GM21367 (cell line): ENCODE results near the gene LDLRAD4.
"Not testable (repeated sequence)": the region's sequence is repeated elsewhere in the genome, so short reads cannot be mapped to it uniquely, and the experiment has no call there.

ENCODE experiments used
- ATAC-seq: cut with Tn5 transposase; IDR thresholded peaks from one replicate; pipeline ENCODE4 v1.9.1; 2021; ENCODE audit not compliant: unreplicated experiment

Gene LDLRAD4

DNA sequence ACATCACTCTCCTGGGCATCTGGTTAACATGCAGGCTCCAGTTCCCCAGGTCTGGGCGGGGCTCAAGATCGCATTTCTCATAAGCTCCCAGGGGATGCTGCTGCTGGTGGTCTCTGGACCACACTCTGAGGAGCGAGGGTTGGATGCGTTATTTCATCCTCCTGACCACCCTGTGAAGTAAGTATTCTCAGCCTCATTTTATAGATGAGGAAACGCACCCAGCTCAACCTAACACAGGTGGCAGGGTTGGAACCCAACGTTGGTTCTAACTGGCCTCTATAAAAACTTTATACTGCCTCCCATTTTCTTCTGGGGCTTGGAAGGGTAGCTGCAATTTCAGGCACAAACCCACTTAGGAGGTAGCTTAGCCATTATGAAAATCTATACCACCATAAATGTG lies 387.3 kb downstream of the LDLRAD4 start:
- ATAC-seq, result no peak

DNA sequence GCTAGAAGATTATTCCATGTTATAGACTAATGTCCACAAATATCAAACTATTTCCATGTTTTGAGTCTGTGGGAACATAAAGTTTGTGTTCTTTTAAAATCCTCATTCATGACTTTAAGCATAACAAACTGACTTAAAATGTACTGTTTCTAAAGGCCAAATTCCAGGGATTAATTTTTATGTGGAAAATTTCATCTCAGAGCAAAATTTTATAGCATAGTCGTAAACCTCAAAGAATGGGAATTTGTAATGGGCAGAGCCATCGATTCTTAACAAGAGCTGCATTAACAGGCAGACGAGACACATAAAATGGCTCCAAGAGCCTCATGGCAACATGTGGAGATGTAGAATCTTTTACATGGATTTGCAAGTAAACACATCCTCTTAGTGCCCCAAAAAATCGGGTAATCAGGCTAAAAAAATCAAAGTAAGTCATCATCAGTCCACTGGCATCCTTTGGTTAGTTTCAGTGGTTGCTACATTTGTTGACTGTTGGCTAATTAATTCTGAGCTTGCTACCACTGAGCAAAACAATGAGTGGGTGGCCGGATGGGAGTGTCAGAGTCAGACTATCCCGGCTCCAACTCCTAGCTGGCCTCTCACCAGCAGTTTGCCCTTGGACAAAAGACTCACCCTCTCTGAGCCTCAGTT lies 388.2 kb downstream of the LDLRAD4 start:
- ATAC-seq, result no peak

DNA sequence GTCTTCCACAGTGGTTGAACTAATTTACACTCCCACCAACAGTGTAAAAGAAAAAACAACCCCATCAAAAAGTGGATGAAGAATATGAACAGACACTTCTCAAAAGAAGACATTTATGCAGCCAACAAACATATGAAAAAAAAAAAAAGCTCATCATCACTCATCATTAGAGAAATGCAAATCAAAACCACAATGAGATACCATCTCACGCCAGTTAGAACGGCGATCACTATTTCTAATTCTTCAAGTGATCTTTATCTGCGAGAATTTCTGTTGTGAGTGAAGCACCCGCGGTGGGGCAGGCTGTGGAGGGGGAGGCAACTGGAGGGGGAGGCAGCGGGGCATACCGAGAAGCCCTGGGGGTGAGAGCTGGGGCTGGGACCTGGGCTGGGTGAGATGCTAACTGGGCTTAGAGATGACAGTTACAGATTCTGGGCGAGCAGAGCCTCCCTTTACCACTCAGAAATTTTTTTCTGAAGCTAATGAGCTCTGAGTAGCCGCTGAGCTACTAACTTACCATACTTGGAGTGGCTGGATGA lies 389.5 kb downstream of the LDLRAD4 start:
- not testable (repeated sequence) for ATAC-seq

DNA sequence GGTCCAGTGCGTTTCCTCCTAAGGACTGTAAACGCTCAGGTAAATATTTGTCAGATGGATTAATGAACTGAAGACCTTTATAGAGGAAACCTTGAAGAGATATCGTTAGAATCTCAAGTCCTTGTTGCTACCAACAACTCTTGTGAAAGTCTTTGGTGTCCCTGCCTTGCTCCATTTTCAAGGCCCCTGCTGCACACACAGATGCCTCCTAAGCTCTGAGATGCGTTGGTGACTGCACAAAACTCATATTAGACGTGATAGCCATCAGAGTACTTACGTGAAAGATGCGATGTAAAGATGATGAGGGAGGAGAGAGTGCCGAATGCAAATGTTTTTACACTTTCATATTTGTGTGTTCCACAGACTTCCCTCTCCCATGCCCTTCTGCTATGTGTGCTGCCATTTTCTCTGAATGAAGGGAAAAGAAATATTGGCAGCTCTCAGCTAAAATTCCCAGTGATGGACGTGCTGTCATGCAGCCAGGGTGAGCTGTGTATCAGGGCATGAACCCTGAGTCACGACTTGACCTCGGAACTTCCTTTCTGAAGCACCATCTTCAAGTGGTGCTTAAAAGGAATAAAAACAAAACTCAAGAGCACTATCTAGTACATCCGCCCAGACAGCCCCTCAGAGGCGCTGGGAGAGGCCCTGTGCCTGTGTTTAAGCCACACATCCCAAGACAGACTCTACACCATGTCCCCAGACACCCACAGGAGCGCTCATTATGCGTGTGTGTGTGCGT lies 390.4 kb downstream of the LDLRAD4 start:
- no peak for ATAC-seq

DNA sequence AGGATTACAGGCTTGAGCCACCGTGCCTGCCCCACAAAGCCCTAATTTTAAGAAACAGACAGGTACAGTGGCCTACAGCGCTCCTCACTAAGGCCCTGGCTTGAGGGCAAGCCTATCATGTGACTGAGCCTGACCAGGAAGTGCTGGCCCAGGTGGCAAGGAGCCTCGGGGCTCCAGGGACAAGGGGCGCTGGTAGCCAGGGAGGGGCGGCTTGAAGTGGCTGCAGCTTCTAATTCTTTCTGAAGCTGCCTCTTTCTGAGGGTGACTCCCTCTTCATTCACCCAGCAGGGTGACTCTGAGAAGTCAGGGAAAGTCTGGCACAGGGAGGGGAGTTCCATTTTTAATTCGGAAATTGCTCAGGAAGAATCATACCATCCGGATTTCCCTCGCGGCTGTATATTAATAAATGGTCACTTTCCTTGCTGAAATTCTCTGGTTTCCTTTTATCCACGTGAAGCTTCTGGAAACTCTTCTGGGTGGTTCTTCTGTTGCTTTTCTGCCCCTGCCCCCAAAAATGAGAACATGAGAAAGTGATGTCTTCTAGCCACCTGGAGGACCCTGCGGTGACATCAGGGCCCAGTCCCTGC lies 392.1 kb downstream of the LDLRAD4 start:
- no peak for ATAC-seq

DNA sequence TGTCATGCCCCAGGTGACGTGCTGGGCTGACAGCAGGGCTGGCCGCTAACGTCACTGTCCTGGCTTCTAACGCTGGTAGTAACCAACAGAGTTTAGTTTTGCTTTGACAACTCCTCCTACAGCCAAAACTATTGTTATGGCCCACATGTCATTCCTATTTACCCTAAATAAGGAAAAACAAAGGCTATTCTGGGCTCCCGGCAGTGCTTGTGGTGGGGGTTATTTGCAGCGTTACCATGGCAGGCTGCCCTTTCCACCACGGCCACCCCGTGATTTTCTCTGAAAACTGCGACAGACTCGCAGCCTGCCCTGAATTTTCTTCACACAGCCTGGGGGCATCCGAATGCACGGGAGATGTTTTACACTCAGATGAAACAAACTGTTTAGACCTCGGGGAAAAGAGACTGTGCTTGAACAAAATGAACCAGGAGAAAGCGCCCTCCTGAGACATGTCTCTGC lies 392.6 kb downstream of the LDLRAD4 start:
- ATAC-seq, result peak; percentile 23

DNA sequence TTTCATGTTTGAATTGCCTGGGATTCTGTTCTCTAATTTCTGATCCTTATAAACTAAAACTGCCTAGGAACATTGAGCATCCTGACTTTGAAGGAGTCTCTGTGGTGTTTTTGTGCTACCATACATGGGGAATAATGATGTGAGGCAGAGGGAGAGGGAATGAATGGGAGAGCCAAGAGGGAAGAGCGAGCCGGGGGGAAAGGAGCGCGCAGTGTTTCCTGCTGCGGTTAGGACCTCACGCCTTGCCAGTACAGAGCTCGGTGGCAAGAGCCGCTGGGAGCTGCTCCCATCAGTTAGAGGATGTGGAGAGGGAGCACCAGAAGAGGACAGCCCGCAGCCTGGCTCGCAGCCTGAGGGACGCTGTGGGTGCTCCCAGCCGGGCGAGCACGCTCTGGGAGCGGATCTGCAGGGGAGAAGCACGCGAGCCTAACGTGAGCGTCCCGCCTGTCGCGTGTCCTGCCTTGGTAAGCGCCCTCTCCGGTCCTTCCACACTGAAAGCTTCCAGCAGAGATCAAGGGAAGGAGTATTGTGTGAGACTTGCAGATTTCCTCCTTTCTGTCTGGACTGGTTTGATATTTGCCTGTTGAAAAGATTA lies 393.1 kb downstream of the LDLRAD4 start:
- ATAC-seq, result peak; percentile 2

DNA sequence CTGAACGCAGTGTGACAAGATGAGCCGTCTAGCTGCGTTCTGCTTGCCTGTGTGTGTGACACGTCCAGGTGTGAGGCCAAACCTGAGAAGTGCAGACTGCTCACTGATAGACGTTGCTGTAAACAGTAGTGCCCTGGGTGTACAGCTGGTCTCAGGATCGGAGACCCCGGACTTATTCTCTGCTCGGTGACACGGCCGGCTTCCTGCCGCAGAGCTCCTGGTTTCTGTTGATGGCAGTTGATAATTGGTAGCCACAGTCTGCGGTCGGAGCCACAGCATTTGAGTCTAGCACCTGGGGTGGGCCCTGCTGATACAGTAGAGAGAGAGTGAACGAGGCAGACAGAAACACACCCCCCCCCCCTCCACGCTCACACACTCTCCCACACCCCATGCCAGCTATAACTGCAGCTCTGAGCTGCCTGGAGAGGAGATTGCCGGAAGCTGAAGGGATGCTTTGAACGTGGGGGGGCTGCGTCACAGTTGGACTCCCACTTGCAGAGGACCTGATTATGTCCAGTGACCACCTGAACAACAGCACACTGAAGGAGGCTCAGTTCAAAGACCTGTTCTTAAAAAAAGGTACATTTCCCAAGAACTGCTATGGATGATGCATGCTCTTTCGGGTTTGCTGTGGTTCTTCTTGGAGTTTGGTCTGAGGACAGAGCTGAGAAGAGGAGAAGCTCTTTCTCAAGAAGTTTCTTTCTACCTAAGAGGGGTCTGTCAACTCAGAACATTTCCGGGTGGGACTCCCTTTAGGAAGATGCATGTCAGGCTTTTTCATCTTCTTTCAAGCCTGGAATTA lies 393.8 kb downstream of the LDLRAD4 start:
- ATAC-seq, result peak; percentile 45

DNA sequence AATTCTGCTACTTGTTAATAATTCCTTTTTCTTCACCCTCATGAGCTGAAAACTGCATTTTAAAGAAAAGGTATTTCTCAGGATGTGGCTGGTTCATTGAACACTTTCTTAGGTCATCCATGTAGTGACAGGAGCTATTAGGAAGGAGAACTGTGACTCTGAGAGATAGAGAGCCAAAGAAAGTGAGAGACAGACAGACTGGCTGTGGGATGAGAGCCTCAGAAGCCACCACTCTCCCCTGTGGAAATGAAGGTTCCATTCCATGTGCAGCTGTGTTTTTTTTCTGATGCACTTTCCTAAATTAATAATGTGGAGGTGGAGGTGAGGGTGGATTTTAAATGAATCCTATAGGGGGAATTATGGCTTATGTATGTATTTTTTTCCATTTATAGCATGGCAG lies 394.5 kb downstream of the LDLRAD4 start:
- no peak for ATAC-seq

DNA sequence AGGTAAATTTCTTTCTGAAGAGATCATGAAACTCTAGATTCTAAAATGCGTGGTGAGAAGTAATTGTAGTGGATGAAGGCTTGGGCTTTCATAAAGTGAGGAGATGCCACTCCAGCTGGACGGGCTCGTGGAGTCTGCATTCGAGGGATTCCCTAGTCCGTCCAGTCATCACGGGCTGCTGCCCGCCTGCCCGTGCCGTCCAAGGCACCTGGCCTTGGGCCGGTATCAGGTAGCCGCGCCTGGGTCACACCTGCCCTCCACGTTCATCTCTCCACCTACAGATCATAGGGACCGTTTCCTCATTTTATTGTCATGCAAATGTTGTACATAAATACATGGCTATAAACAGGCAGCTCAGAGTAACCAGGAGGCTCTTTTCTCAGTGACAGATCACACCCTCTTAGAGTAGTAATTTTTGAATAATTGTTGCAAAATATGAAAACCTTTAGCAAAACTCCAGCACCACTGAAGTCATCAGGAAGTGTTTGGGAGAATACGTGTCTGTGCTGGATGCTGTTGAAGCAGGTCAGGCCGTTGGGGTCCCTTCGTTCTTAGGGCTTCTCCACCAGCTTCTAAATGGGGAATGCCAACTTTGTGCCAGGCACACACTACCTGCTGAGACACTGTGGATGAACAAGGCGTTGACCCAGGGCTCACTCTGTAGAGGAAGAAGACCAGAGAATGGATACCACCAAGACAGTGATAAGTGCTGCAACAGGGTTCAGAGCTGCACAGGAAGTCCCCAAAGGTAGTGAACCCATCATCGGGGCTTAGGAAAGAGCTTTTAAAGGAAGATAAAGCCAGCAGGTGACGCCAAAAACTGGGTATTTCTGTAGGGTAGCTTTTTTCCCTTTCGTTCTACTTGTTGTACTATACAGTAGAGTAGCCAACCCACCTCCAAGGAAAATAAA lies 395.3 kb downstream of the LDLRAD4 start:
- no peak for ATAC-seq

DNA sequence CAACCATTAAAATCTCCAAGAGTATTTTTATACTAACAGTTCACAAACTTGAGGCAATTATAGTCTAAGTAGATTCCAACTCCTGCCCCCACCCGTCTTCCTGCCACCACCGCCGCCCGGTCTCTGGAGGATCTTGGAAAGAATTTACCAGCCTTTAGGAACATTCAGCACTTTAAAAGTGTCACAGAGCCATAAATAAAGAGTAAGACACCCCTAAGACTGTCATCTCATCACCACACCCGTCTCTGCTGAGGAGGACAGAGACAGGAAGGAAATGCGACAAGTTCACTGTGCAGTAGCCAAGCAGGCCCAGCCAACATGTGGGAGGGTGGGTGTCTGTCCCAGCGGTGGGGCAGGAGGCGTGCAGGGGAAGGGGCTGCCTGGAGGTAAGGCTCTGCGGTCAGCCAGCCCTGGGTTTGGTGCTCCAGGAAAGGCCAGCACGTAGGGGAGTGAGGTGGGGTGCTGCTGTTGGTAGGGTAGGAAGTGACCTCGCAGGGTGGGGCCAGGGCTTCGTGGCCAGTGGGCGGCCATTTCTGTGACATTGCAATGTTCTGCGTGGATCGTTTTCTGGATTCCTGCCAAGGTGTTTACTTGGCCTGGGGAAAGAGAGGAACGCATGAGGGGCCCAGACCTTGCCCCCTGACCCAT lies 396.2 kb downstream of the LDLRAD4 start:
- ATAC-seq, result no peak

DNA sequence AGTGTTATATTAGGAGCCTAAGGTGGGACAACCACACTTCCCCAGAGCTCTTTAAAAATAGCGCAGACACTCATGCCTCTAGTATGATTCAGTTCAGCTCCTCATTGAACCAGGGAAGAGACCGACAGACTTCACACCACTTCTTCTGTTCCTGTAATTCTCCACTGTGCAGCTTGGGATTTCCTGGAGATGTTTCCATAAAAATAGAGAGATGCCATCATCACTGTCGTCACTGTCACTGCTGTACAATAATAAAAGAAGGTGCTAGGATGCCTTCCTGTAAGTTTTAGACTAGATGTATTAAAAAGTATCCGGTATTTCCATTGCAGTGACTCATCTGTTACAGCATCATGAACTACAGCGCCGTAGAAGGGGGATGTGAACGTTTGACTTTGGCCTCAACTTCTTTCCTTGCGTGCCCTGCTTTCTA lies 396.9 kb downstream of the LDLRAD4 start:
- ATAC-seq, result no peak

DNA sequence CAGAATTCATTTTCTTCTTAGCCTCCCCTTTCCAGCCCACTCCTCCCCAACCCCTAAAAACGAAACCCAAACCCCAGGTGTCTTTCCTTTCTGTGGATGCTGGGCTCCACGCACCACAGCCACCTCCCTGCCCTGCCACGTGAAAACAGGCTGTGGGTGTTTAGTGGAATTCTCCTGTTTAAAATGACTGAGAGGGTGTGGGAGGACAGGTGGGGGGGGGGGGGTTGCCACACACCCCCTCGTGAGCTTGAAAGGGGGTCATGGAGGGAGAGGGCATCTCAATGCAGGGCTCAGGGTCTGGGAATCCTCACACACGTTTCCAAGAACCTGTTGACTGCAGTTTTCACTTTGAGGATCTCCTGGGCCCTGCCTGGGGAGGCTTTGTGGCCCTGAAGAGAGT lies 397.5 kb downstream of the LDLRAD4 start:
- no peak for ATAC-seq

DNA sequence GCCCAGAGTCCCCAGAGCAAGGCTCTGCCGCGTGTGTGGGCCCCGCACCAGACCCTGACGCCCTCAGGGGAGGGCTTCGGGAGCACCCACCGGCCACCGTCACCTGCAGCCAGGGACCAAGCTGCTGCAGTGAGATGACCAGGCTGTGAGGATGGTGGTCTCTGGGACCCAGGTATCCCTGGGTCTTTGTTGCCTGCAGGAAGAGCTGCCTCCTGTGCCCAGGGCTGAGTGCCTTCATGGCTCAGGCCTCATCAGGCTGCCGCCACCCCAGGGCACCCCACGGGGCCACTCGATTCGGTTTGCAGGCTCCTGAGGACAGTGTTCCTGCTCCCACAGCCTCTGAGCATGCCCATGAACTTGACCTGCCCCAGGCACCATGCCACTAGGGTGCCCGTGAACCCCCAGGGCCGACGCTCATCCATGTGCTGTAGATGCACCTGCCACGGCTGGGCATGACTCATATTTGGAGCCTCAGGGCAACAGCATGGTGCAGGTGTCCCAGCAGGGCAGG lies 398.0 kb downstream of the LDLRAD4 start:
- ATAC-seq, result no peak

DNA sequence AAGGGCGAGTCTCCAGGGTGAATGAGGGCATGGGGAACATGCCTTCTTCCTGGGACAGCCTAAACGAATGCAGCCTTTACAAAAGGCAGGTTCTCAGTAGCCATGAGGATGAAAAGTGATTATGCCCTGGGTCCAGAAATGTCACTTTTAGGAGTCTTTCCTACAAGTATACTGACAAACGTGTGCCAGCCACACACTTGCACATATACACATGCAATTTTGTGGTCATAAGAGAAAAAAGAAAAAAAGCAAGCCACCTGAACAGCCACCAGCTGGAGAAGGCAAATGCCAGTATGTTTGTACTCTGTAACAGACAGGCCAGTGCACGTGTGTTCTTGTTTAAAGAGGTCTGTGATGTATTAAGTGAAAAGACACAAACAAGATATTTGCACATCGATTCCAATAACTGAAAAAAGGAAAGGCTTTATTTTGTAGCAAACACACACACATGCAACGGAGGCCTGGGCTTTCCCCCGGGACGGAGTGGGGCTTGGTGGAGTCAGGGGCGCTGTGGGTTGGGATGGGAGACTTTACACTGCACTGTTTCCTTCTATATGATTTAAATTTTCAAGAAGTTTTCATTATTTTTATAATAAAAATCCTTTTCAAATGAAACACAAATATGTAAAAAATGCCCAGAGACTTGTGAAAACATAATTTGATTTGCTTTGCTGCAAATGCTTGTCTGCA lies 399.4 kb downstream of the LDLRAD4 start:
- ATAC-seq, result no peak

DNA sequence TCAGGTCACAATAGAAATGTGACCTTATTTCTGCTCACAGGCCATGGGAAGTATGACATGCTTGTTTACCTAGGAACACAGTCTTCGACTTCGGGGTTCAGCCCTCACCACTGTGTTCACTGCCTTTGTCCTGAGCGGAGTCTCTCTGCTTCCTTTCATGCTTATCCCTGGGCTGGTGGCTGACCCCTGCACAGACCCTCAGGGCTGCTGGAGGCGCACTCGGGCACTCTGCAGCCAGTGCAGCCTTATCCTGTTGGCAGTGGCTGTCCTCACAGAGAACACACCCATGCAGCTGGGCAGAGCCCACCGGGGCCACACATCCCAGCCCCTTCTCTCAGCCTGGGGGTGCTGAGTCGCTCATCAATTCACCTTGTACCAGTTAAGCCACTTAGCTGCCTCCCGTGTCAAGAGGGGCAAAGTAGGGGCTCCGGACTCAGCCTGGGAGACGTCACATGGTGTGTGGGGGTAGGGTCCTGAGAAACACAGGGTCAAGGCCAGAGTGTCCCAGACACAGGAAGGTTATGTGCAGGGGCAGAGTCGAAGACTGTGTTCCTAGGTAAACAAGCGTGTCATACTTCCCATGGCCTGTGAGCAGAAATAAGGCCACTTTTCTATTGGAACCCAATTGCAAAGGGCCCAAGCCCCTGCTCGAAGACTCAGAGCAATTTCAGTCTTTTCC lies 400.3 kb downstream of the LDLRAD4 start:
- ATAC-seq, result no peak

DNA sequence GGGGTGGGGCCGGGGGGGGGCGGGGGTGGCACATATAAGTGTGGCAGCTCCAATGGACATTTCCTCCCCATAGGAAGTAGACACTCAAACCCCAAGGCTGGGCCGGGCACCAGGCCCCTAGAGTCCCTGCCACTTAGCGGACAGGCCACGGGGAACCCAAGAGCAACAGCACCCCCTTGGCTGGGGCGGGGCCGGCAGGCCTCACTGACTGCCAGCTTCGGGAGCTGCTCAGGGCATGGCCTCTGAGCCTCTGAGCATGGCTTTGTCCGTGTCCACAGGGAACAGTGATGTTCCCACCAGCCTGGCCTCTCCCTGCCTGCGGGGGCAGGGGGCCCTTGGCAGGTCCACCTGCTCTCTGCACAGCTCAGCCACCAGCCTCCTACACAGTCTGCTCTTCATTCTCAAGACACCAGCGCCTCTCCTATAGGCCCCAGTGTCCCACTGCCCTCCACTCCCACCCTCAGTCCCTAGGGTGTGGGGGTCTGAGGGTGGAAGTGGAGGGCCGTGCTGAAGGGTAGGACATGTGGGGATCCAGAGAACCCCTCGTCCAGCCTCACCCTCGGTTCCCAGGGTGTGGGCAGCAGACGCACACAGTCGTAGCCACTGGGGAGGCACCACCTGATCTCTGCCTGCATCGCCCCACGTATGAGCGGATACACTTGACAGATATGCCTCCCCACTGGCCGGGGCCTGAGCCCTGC lies 401.1 kb downstream of the LDLRAD4 start:
- no peak for ATAC-seq
